ENCODE results near the gene TCEANC2.

DNA sequence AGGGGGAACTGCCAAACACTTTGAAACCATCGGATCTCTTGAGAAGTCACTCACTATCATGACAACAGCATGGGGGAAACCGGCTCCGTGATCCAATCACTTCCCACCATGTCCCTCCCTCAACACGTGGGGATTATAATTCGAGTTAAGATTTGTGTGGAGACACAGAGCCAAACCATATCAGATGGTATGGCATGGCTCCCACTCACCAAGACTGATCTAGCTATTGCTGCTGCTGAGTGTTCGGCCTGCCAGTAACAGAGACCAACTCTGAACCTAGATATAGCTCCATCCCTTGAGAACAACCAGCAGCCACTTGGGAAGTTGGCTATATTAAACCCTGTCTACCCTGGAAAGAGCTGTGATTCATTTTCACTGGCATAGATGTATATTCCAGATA, 50.0 kb downstream of the TCEANC2 start:
- TF ChIP-seq, protein P1, sequence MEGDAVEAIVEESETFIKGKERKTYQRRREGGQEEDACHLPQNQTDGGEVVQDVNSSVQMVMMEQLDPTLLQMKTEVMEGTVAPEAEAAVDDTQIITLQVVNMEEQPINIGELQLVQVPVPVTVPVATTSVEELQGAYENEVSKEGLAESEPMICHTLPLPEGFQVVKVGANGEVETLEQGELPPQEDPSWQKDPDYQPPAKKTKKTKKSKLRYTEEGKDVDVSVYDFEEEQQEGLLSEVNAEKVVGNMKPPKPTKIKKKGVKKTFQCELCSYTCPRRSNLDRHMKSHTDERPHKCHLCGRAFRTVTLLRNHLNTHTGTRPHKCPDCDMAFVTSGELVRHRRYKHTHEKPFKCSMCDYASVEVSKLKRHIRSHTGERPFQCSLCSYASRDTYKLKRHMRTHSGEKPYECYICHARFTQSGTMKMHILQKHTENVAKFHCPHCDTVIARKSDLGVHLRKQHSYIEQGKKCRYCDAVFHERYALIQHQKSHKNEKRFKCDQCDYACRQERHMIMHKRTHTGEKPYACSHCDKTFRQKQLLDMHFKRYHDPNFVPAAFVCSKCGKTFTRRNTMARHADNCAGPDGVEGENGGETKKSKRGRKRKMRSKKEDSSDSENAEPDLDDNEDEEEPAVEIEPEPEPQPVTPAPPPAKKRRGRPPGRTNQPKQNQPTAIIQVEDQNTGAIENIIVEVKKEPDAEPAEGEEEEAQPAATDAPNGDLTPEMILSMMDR (conservative IDR thresholded peaks at IDR 0.05 in 1 of 2, IDR thresholded peaks at IDR 0.05 in 1 of 2; ENCODE audit: low read depth in 1 of 2, low read length in 2 of 2): no peak
- TF ChIP-seq EZH2 (IDR thresholded peaks at IDR 0.05; ENCODE audit: low read length, missing control alignments): no peak

Data from fibroblast of lung (primary cell).